Loucy (cell line): Measurements from ENCODE around the gene PEX14.

Source experiments
- H2AFZ ChIP-seq: fragments of 200-600 bp; sonication (generic); 2 replicates; pipeline ENCODE4 v1.6.0; 2016; ENCODE audit warnings: antibody characterized with exemption, mild to moderate bottlenecking, low read length, moderate library complexity
- H3F3A ChIP-seq: fragments of 200-600 bp; 2 replicates; pipeline ENCODE4 v1.6.0; 2016; ENCODE audit warnings: antibody characterized with exemption, low read depth, mild to moderate bottlenecking
- H3K27me3 ChIP-seq: fragments of 200-600 bp; sonication (generic); 2 replicates; pipeline ENCODE4 v1.6.1; 2014; ENCODE audit warnings: low read length, mild to moderate bottlenecking; ENCODE audit not compliant: insufficient read depth, poor library complexity, severe bottlenecking
- H3K36me3 ChIP-seq: fragments of 200-600 bp; sonication (generic); 2 replicates; pipeline ENCODE4 v1.6.1; 2016; ENCODE audit warnings: low read length; ENCODE audit not compliant: insufficient read depth
- H3K4me1 ChIP-seq: fragments of 200-600 bp; sonication (generic); 2 replicates; pipeline ENCODE4 v1.5.1; 2014; ENCODE audit warnings: low read length, mild to moderate bottlenecking; ENCODE audit not compliant: insufficient read depth, poor library complexity, severe bottlenecking
- H3K4me2 ChIP-seq: fragments of 200-600 bp; sonication (generic); 2 replicates; pipeline ENCODE4 v1.6.0; 2014; ENCODE audit warnings: antibody characterized with exemption, low read length, low read depth, mild to moderate bottlenecking; ENCODE audit not compliant: poor library complexity, severe bottlenecking
- H3K4me3 ChIP-seq: fragments of 200-600 bp; sonication (generic); 2 replicates; pipeline ENCODE4 v1.5.1; 2014; ENCODE audit warnings: low read length, mild to moderate bottlenecking, mixed read lengths; ENCODE audit not compliant: poor library complexity, severe bottlenecking
- H3K79me2 ChIP-seq: fragments of 200-600 bp; sonication (generic); 2 replicates; pipeline ENCODE4 v1.6.1; 2014; ENCODE audit warnings: low read length; ENCODE audit not compliant: insufficient read depth
- H3K9ac ChIP-seq: fragments of 200-600 bp; sonication (generic); 2 replicates; pipeline ENCODE4 v1.6.0; 2014; ENCODE audit warnings: mild to moderate bottlenecking, low read depth, low read length, moderate library complexity; ENCODE audit not compliant: poor library complexity, severe bottlenecking
- H3K9me2 ChIP-seq: fragments of 200-600 bp; sonication (generic); replicated peaks from 2 replicates; pipeline ENCODE4 v1.6.1; 2016; ENCODE audit warnings: low read depth, low read length, mixed read lengths
- H3K9me3 ChIP-seq: fragments of 200-600 bp; sonication (generic); 2 replicates; pipeline ENCODE4 v1.6.1; 2014; ENCODE audit warnings: mild to moderate bottlenecking, antibody characterized with exemption, low read length, low read depth; ENCODE audit not compliant: insufficient read depth
- H4K20me1 ChIP-seq: fragments of 200-600 bp; sonication (generic); 2 replicates; pipeline ENCODE4 v1.6.0; 2014; ENCODE audit warnings: antibody characterized with exemption, low read length, mild to moderate bottlenecking; ENCODE audit not compliant: insufficient read depth, poor library complexity, severe bottlenecking
- EZH2phosphoT487 ChIP-seq: fragments of 200-600 bp; IDR thresholded peaks from 2 replicates; pipeline ENCODE4 v1.6.1; 2018; ENCODE audit warnings: antibody characterized with exemption, mild to moderate bottlenecking, moderate library complexity, borderline replicate concordance
- TF ChIP-seq, protein P1 (sequence below): fragments of 200-600 bp; sonication (generic); conservative IDR thresholded peaks from 2 replicates; pipeline ENCODE4 v1.5.1; 2014; ENCODE audit warnings: mild to moderate bottlenecking, antibody characterized with exemption, low read length

The PEX14 gene

DNA sequence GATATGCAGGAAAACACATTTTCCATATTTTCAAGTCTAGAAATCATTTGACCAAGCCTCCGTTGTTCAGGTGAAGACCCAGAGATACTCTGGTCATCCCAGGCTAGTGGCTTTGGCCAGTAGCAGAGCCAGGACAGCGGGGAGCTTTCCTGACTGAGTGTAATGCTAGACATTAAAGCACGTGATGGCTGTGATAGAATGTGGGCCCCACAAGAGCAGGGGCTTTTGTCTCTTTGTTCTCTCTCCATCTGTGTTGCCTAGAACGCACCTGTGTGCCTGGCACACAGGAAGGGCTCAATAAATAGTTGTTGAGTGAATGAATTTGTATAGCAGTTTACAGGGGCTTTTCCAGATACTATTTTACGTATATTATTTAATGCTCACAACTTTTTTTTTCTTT, 34.0 kb upstream of the PEX14 start:
- Histone ChIP-seq H3K9me2 (no peaks in the 10 kb centered on the region), H3K9me3 (no peaks in the 10 kb centered on the region), H3K36me3 (no peaks in the 10 kb centered on the region), H3K27me3 (no peaks in the 10 kb centered on the region), H2AFZ (no peak overlapping the region), H3K4me2 (no peak overlapping the region), H3F3A (no peaks in the 10 kb centered on the region), H3K4me1 (peaks cover 2% of the 10 kb centered on the region), H3K4me3 (no peak overlapping the region), H3K9ac (no peak overlapping the region), H3K79me2 (no peaks in the 10 kb centered on the region), H4K20me1 (no peaks in the 10 kb centered on the region)
- TF ChIP-seq EZH2phosphoT487: no peak
- TF ChIP-seq, protein P1, sequence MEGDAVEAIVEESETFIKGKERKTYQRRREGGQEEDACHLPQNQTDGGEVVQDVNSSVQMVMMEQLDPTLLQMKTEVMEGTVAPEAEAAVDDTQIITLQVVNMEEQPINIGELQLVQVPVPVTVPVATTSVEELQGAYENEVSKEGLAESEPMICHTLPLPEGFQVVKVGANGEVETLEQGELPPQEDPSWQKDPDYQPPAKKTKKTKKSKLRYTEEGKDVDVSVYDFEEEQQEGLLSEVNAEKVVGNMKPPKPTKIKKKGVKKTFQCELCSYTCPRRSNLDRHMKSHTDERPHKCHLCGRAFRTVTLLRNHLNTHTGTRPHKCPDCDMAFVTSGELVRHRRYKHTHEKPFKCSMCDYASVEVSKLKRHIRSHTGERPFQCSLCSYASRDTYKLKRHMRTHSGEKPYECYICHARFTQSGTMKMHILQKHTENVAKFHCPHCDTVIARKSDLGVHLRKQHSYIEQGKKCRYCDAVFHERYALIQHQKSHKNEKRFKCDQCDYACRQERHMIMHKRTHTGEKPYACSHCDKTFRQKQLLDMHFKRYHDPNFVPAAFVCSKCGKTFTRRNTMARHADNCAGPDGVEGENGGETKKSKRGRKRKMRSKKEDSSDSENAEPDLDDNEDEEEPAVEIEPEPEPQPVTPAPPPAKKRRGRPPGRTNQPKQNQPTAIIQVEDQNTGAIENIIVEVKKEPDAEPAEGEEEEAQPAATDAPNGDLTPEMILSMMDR: no peak

DNA sequence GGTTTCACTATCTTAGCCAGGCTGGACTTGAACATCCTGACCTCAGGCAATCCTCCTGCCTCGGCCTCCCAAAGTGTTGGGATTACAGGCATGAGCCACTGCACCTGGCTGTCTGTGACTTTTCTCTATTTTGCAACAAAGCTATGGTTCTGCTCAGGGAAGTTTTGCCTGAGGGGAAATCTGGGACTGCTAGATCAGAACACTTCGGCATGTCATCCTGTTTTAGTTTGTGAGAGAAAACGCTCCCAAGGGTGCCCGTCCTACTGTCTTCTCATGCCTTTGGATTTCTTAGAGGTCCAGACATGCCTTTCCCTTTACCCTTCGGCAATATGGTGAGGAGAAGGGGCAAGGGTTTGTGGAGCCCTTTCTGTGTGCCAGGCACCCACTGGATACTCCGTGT, 30.5 kb upstream of the PEX14 start:
- Histone ChIP-seq H3K4me1 (no peaks in the 10 kb centered on the region), H3K4me3 (no peak overlapping the region), H3K9me2 (no peaks in the 10 kb centered on the region), H2AFZ (no peak overlapping the region), H4K20me1 (no peaks in the 10 kb centered on the region), H3K4me2 (no peak overlapping the region), H3K36me3 (no peaks in the 10 kb centered on the region), H3K9me3 (no peaks in the 10 kb centered on the region), H3K27me3 (no peaks in the 10 kb centered on the region), H3F3A (no peaks in the 10 kb centered on the region), H3K9ac (no peak overlapping the region), H3K79me2 (no peaks in the 10 kb centered on the region)
- TF ChIP-seq, protein P1: no peak
- no peak for TF ChIP-seq EZH2phosphoT487

GRCh38 chr1:10444795-10445397, 29.9 kb upstream of the PEX14 start:
- no peaks in the 10 kb centered on the region for H3K36me3 ChIP-seq
- H3K4me2 ChIP-seq: no peak overlapping the region
- H2AFZ ChIP-seq: no peak overlapping the region
- H4K20me1 ChIP-seq: no peaks in the 10 kb centered on the region
- H3K4me3 ChIP-seq: no peak overlapping the region
- H3K9me3 ChIP-seq: no peaks in the 10 kb centered on the region
- no peaks in the 10 kb centered on the region for H3F3A ChIP-seq
- no peaks in the 10 kb centered on the region for H3K9me2 ChIP-seq
- no peaks in the 10 kb centered on the region for H3K79me2 ChIP-seq
- H3K4me1 ChIP-seq: no peaks in the 10 kb centered on the region
- TF ChIP-seq, protein P1: no peak
- no peak for TF ChIP-seq EZH2phosphoT487
- no peak overlapping the region for H3K9ac ChIP-seq
- no peaks in the 10 kb centered on the region for H3K27me3 ChIP-seq
